GM21825 (cell line): Measurements from ENCODE around the gene OR7G2.
"Not testable (repeated sequence)": the region's sequence is repeated elsewhere in the genome, so short reads cannot be mapped to it uniquely, and the experiment has no call there.

ENCODE experiments used
- ATAC-seq: cut with Tn5 transposase; IDR thresholded peaks from one replicate; pipeline ENCODE4 v1.9.1; 2021; ENCODE audit warnings: mild to moderate bottlenecking, moderate library complexity; ENCODE audit not compliant: unreplicated experiment

OR7G2 gene

GRCh38 chr19:9075064-9075949 is 32.0 kb downstream of the OR7G2 start:
- no peak for ATAC-seq

GRCh38 chr19:9073806-9074205 is 33.5 kb downstream of the OR7G2 start:
- ATAC-seq = no peak

GRCh38 chr19:9071720-9072119 is 35.6 kb downstream of the OR7G2 start:
- ATAC-seq = not testable (repeated sequence)

GRCh38 chr19:9070066-9070465 is 37.2 kb downstream of the OR7G2 start:
- ATAC-seq = no peak

GRCh38 chr19:9065457-9066014 is 41.7 kb downstream of the OR7G2 start:
- no peak for ATAC-seq

GRCh38 chr19:9061879-9062278 is 45.4 kb downstream of the OR7G2 start:
- no peak for ATAC-seq

- ATAC-seq = no peak
Observed at GRCh38 chr19:9060564-9061340, 46.5 kb downstream of the OR7G2 start.

GRCh38 chr19:9058905-9059667 is 48.2 kb downstream of the OR7G2 start:
- ATAC-seq = no peak

GRCh38 chr19:9057505-9058258 is 49.6 kb downstream of the OR7G2 start:
- no peak for ATAC-seq

- ATAC-seq = not testable (repeated sequence)
Observed at GRCh38 chr19:9056131-9056530, 51.1 kb downstream of the OR7G2 start.

- ATAC-seq = no peak
Observed at GRCh38 chr19:9054765-9055164, 52.5 kb downstream of the OR7G2 start.

GRCh38 chr19:9054207-9054606 is 53.1 kb downstream of the OR7G2 start:
- ATAC-seq = no peak

GRCh38 chr19:9053674-9054073 is 53.6 kb downstream of the OR7G2 start:
- not testable (repeated sequence) for ATAC-seq

GRCh38 chr19:9052894-9053293 is 54.4 kb downstream of the OR7G2 start:
- ATAC-seq = no peak
